Kidney (tissue), 14 donors: Measurements from ENCODE around the gene ABHD12. TPM values are rescaled to one million over a fixed set of nuclear protein-coding genes. Genes with fewer than 3 reads are reported as not detected.

Source experiments
- DNase-seq, 5 donors: peaks; one replicate each; pipeline ENCODE4 v3.0.0-alpha.2; 2013 to 2020
- FAIRE-seq: peaks from 2 replicates; lab custom pipeline; 2012; peaks lifted over from hg19 to GRCh38; lab: Jason Lieb, UNC
- H3K27ac ChIP-seq, 2 donors: one replicate each; pipeline ENCODE4 v1.7.0; 2013; ENCODE audit warnings: low read depth in 2 of 2, low read length in 2 of 2, inconsistent platforms in 1 of 2
- H3K27me3 ChIP-seq: one replicate; pipeline ENCODE4 v1.7.1; 2013; ENCODE audit warnings: low read length, inconsistent platforms; ENCODE audit not compliant: control insufficient read depth, insufficient read depth
- H3K36me3 ChIP-seq, 3 donors: one replicate each; pipeline versions ENCODE4 v1.7.0 to v1.7.1; 2013; ENCODE audit warnings: low read length in 3 of 3, control low read depth in 1 of 3, inconsistent platforms in 1 of 3; ENCODE audit not compliant: insufficient read depth in 3 of 3, control insufficient read depth in 2 of 3
- H3K4me1 ChIP-seq, 3 donors: one replicate each; pipeline versions ENCODE4 v1.7.0 to v1.7.1; 2013; ENCODE audit warnings: low read length in 3 of 3, inconsistent platforms in 1 of 3, low read depth in 1 of 3; ENCODE audit not compliant: control insufficient read depth in 2 of 3, insufficient read depth in 2 of 3
- H3K4me3 ChIP-seq, 3 donors: one replicate each; pipeline versions ENCODE4 v1.7.0 to v1.8.1; 2013; ENCODE audit warnings: low read length in 3 of 3, control low read depth in 1 of 3, inconsistent platforms in 1 of 3
- H3K9ac ChIP-seq, 3 donors: one replicate each; pipeline versions ENCODE4 v1.7.0 to v1.7.1; 2013; ENCODE audit warnings: low read length in 3 of 3, control low read depth in 1 of 3, inconsistent platforms in 1 of 3
- H3K9me3 ChIP-seq, 3 donors: one replicate each; pipeline versions ENCODE4 v1.7.0 to v1.7.1; 2013; ENCODE audit warnings: low read length in 3 of 3, control low read depth in 1 of 3, inconsistent platforms in 1 of 3; ENCODE audit not compliant: control insufficient read depth in 2 of 3, insufficient read depth in 1 of 3
- intact Hi-C: fragments of 100-400 bp; cut with DNase I; formaldehyde crosslinking; loops from one replicate; pipeline ENCODE4 v1.11.1; 2022
- polyA plus RNA-seq: library from polyadenylated mRNA; stranded (reverse); fragments of 350-450 nt; fragmentation: Illumina TruSeq; extraction: RNeasy Lipid Tissue Mini Kit (QIAGEN cat#74804); gene quantifications from one replicate; pipeline ENCODE4 v1.2.3, GENCODE V29; 2014; ENCODE audit warnings: low read depth, low replicate concordance; ENCODE audit not compliant: insufficient read depth
- total RNA-seq: library from RNA; stranded (reverse); fragmentation: NEBNext Ultra II Directional; extraction: Animal tissue kit (Norgen Biotek cat#: 25700); gene quantifications from one replicate; pipeline ENCODE4 v1.2.1, GENCODE V29; 2021
- TF ChIP-seq, protein P1 (sequence below): IDR thresholded peaks from 3 replicates; pipeline ENCODE4 v1.5.1; 2012; ENCODE audit warnings: mild to moderate bottlenecking, moderate library complexity, borderline replicate concordance; ENCODE audit not compliant: insufficient read depth; ENCODE audit errors: extremely low read depth
- donor health status: control.
- donor health status: control.
- donor health status: control.
- donor health status: control.
- donor health status: control.
- donor health status: DM: yes; HTN: yes; CAD: no.
- donor health status: Normal renal cell carcinoma (clear cell type).

Gene ABHD12
- total and polyA plus RNA-seq, 2 donors from 2014 or later = 61.5 to 68.1 TPM

DNA sequence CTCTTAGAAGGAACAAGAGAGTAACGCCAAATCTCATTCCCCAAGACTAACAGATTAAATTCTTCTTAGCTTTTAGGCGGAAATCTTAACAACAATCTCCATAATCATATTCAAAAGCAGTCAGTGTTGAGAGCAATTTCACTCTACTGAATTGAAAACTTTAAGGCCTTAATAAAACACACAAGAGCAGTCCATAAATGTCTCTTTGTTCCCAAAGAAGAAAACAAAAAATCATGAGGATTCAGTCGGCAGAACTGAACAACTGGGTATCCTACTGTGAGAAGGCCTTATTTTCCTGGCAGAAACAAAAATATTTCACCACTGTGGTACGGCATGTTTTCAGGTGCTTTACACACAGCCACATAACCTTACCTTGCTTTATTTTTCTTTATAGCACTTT is 14.4 kb downstream of the ABHD12 start:
- no peak overlapping the region for H3K27ac ChIP-seq
- intact Hi-C loops = no loop called here
- DNase-seq (no peak), FAIRE-seq (no peak)
- H3K4me3 ChIP-seq = no peak overlapping the region
- H3K27me3 ChIP-seq = no peaks in the 10 kb centered on the region
- H3K36me3 ChIP-seq = no peaks in the 10 kb centered on the region
- no peak overlapping the region for H3K9ac ChIP-seq
- H3K4me1 ChIP-seq = no peaks in the 10 kb centered on the region
- TF ChIP-seq, protein P1, sequence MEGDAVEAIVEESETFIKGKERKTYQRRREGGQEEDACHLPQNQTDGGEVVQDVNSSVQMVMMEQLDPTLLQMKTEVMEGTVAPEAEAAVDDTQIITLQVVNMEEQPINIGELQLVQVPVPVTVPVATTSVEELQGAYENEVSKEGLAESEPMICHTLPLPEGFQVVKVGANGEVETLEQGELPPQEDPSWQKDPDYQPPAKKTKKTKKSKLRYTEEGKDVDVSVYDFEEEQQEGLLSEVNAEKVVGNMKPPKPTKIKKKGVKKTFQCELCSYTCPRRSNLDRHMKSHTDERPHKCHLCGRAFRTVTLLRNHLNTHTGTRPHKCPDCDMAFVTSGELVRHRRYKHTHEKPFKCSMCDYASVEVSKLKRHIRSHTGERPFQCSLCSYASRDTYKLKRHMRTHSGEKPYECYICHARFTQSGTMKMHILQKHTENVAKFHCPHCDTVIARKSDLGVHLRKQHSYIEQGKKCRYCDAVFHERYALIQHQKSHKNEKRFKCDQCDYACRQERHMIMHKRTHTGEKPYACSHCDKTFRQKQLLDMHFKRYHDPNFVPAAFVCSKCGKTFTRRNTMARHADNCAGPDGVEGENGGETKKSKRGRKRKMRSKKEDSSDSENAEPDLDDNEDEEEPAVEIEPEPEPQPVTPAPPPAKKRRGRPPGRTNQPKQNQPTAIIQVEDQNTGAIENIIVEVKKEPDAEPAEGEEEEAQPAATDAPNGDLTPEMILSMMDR = no peak
- no peaks in the 10 kb centered on the region for H3K9me3 ChIP-seq

DNA sequence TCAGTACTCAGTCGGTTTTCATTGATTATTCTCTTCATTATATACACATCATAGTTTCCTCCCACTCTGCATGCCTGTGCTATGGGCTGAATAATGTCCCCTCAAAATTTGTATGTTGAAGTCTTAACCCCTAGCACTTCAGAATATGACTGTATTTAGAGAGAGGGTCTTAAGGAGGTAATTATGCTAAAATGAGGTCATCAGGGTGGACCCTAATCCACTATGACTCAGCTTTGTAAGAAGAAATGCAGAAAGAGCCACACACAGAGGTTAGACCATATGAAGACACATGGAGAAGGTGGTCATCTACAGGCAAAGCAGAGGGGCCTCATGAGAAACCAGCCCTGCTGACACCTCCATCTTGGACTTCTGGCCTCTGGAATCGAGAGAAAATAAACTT is 15.8 kb downstream of the ABHD12 start:
- Histone ChIP-seq H3K4me3 (no peak overlapping the region), H3K27me3 (no peaks in the 10 kb centered on the region), H3K4me1 (no peaks in the 10 kb centered on the region), H3K36me3 (no peaks in the 10 kb centered on the region), H3K9me3 (no peaks in the 10 kb centered on the region), H3K9ac (no peak overlapping the region), H3K27ac (no peak overlapping the region)
- intact Hi-C loops = no loop called here
- DNase-seq (no peak), FAIRE-seq (no peak)
- TF ChIP-seq, protein P1 = no peak

DNA sequence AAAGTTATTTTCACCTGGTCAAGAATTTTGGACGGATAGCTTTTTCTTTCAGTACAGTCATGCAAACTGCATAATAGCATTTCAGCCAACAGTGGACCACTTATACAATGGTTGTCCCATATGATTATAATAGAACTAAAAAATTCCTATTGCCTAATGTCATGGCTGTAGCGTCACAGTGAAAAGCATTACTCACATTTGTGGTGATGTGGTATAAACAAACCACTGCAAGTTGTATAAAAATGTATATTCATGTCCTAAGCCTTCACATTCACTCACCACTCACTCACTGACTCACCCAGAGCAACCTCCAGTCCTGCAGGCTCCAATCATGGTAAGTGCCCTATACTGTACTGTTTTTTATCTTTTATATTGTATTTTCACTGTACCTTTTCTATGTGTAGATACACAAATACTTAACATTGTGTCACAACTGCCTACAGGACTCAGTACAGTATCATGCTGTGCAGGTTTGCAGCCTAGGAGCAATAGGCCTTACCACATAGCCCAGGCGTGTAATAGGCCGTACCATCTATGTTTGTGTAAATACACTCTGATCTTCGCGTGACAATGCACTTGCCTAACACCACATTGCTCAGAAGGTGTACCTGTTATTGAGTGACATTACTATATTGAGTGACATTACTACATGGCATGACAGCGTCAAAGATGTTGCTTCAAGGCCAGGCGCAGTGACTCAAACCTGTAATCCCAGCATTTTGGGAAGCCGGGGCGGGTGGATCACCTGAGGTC is 17.9 kb downstream of the ABHD12 start:
- Histone ChIP-seq H3K36me3 (no peaks in the 10 kb centered on the region), H3K27ac (no peak overlapping the region), H3K9me3 (no peaks in the 10 kb centered on the region), H3K4me3 (no peak overlapping the region), H3K27me3 (no peaks in the 10 kb centered on the region), H3K9ac (no peak overlapping the region), H3K4me1 (no peaks in the 10 kb centered on the region)
- DNase-seq (no peak), FAIRE-seq (no peak)
- intact Hi-C loops = no loop called here
- TF ChIP-seq, protein P1 = no peak

DNA sequence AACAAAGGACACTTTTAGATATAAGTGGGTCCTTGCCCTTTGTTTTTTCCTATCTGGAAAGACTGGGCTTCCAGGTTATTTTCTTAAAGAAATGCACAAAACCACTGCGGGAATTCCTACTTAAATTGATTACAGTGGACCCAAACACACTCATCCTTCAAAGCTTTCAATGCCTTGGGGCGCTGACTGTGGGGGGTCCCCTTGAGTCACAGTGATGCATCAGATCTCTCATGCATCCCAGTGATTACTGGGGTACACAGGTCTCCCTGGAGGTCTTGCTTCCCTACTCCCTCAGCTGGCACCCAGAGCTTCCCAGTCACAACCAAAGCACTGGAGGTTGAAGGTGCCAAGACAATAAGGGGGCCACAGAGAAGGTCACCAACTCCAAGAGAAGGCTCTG is 20.7 kb downstream of the ABHD12 start:
- TF ChIP-seq, protein P1 = no peak
- no peaks in the 10 kb centered on the region for H3K27me3 ChIP-seq
- DNase-seq (no peak), FAIRE-seq (no peak)
- no peaks in the 10 kb centered on the region for H3K4me1 ChIP-seq
- no peaks in the 10 kb centered on the region for H3K9me3 ChIP-seq
- H3K4me3 ChIP-seq = no peak overlapping the region
- no peak overlapping the region for H3K27ac ChIP-seq
- no peaks in the 10 kb centered on the region for H3K36me3 ChIP-seq
- intact Hi-C loops = no loop called here
- no peak overlapping the region for H3K9ac ChIP-seq
